K562 (cell line): Measurements from ENCODE around the gene CHMP3. TPM values are rescaled to one million over a fixed set of nuclear protein-coding genes. Genes with fewer than 3 reads are reported as not detected.

Source experiments
- ATAC-seq: fragments of 200-7000 bp; cut with Tn5 transposase; 3 replicates; pipeline ENCODE4 v1.9.1; 2020; ENCODE audit warnings: moderate library complexity
- BruUV-seq: library from RNA; stranded (reverse); fragments of 400-500 nt; replicated peaks from 2 replicates; lab custom pipeline; 2021; lab: Mats Ljungman, UMichigan
- CTCF ChIA-PET: fragments of 300-600 bp; formaldehyde crosslinking; extraction: SDS; loops from one replicate; lab custom pipeline; 2021; ENCODE audit warnings: low intra/inter-chr PET ratio; lab: Yijun Ruan, JAX
- POLR2A ChIA-PET: fragments of 300-600, 350-650 bp; sonication (Branson Sonifier 250); formaldehyde crosslinking; extraction: SDS; loops from one replicate; lab custom pipeline; 2021; ENCODE audit warnings: antibody characterized with exemption, inconsistent platforms; lab: Yijun Ruan, JAX
- DNase-seq, 4 experiments: peaks; one replicate each; pipeline versions ENCODE4 v3.0.0 to v3.0.0-alpha.2; 2011 to 2018; ENCODE audit warnings: low spot score in 3 of 4, mixed read lengths in 3 of 4; ENCODE audit errors: extremely low read depth in 1 of 4
- FAIRE-seq: peaks from 2 replicates; lab custom pipeline; 2011; peaks lifted over from hg19 to GRCh38; lab: Jason Lieb, UNC
- H2AFZ ChIP-seq: 2 replicates; pipeline ENCODE4 v1.6.0; 2011; ENCODE audit warnings: low read depth, low read length, control low read depth, inconsistent platforms
- H3K27ac ChIP-seq: fragments of 200-600 bp; 3 replicates; pipeline ENCODE4 v1.8.0; 2011; ENCODE audit warnings: low read depth, mild to moderate bottlenecking, control low read depth, inconsistent platforms, low read length, moderate library complexity, mixed read lengths; ENCODE audit errors: extremely low read depth
- H3K27me3 ChIP-seq, 2 experiments: fragments of 300-600 bp in 1 of 2; 2 replicates in 1 of 2; 3 replicates in 1 of 2; pipeline versions ENCODE4 v1.6.0 to v1.8.0; 2011; ENCODE audit warnings: inconsistent platforms in 2 of 2, low read length in 2 of 2, mild to moderate bottlenecking in 1 of 2, mixed read lengths in 1 of 2, moderate library complexity in 1 of 2; ENCODE audit not compliant: control insufficient read depth in 2 of 2, insufficient read depth in 2 of 2
- H3K36me3 ChIP-seq: fragments of 300-600 bp; 3 replicates; pipeline ENCODE4 v1.8.0; 2011; ENCODE audit warnings: mild to moderate bottlenecking, low read length, inconsistent platforms; ENCODE audit not compliant: control insufficient read depth, insufficient read depth
- H3K4me1 ChIP-seq, 2 experiments: fragments of 200-600 bp in 1 of 2; replicated peaks in 1 of 2; 2 replicates in 1 of 2; 3 replicates in 1 of 2; pipeline versions ENCODE4 v1.5.1 to v1.8.0; 2011; ENCODE audit warnings: inconsistent platforms in 2 of 2, low read length in 2 of 2, mild to moderate bottlenecking in 1 of 2, mixed read lengths in 1 of 2, moderate library complexity in 1 of 2; ENCODE audit not compliant: control insufficient read depth in 2 of 2, insufficient read depth in 2 of 2
- H3K4me2 ChIP-seq: 2 replicates; pipeline ENCODE4 v1.6.1; 2011; ENCODE audit warnings: low read length, control low read depth, inconsistent platforms, mixed read lengths; ENCODE audit not compliant: insufficient read depth
- H3K4me3 ChIP-seq: fragments of 200-600 bp; sonication (generic), shearing (Covaris generic); 2 replicates; pipeline ENCODE4 v1.5.1; 2016; ENCODE audit warnings: control low read depth, inconsistent platforms
- H3K79me2 ChIP-seq: fragments of 200-600 bp; 3 replicates; pipeline ENCODE4 v1.8.0; 2011; ENCODE audit warnings: low read length, inconsistent platforms; ENCODE audit not compliant: control insufficient read depth, insufficient read depth
- H3K9ac ChIP-seq, 2 experiments: 2 replicates each; pipeline versions ENCODE4 v1.6.0 to v1.6.1; 2011; ENCODE audit warnings: low read depth in 2 of 2, low read length in 2 of 2, control low read depth in 1 of 2, inconsistent platforms in 1 of 2, mild to moderate bottlenecking in 1 of 2, mixed read lengths in 1 of 2; ENCODE audit not compliant: insufficient read depth in 1 of 2
- H3K9me1 ChIP-seq: one replicate; pipeline ENCODE4 v1.6.0; 2011; ENCODE audit warnings: inconsistent platforms, mild to moderate bottlenecking, low read length, moderate library complexity; ENCODE audit not compliant: control insufficient read depth, insufficient read depth
- H3K9me3 ChIP-seq: replicated peaks from 2 replicates; pipeline ENCODE4 v1.5.1; 2011; ENCODE audit warnings: low read depth, low read length, inconsistent platforms; ENCODE audit not compliant: control insufficient read depth, insufficient read depth
- H4K20me1 ChIP-seq: replicated peaks from 2 replicates; pipeline ENCODE4 v1.6.1; 2011; ENCODE audit warnings: low read length, inconsistent platforms, mixed read lengths; ENCODE audit not compliant: control insufficient read depth, insufficient read depth
- ARID1B ChIP-seq: fragments of 450-650 bp; IDR thresholded peaks from 2 replicates; pipeline ENCODE4 v1.6.1; 2016; ENCODE audit warnings: antibody characterized with exemption, mild to moderate bottlenecking, inconsistent platforms
- BMI1 ChIP-seq: fragments of 150-350 bp; IDR thresholded peaks from 2 replicates; pipeline ENCODE4 v1.6.1; 2014; ENCODE audit warnings: low read length
- CAMTA2 ChIP-seq: fragments of 250-450 bp; sonication (Bioruptor Pico); conservative IDR thresholded peaks from 2 replicates; pipeline ENCODE4 v1.5.1; 2022
- FOXK2 ChIP-seq, 2 experiments: fragments of 450-650 bp; IDR thresholded peaks in 1 of 2; conservative IDR thresholded peaks in 1 of 2; 2 replicates each; pipeline ENCODE4 v1.6.1; 2016; ENCODE audit warnings: low read depth in 2 of 2, mild to moderate bottlenecking in 1 of 2
- FUS ChIP-seq: fragments of 200-400 bp; formaldehyde crosslinking; optimal IDR thresholded peaks from 2 replicates; pipeline ENCODE3; 2017; ENCODE audit warnings: low read depth, low read length
- HDAC6 ChIP-seq: IDR thresholded peaks from 2 replicates; pipeline ENCODE4 v1.6.1; 2012; ENCODE audit warnings: low read depth, mild to moderate bottlenecking, control low read depth, inconsistent platforms, low read length, moderate library complexity
- ILF3 ChIP-seq: fragments of 450-650 bp; IDR thresholded peaks from 2 replicates; pipeline ENCODE4 v1.6.1; 2018; ENCODE audit warnings: antibody characterized with exemption, mild to moderate bottlenecking, moderate library complexity, borderline replicate concordance
- MAZ ChIP-seq, 2 experiments: fragments of 450-650 bp in 1 of 2; sonication (generic) in 1 of 2; formaldehyde crosslinking; IDR thresholded peaks in 1 of 2; conservative IDR thresholded peaks in 1 of 2; 2 replicates each; pipeline versions ENCODE4 v1.4.0 to v1.5.0; 2020; ENCODE audit warnings: mild to moderate bottlenecking in 1 of 2, missing genetic modification reagents in 1 of 2
- PHF20 ChIP-seq: fragments of 450-650 bp; IDR thresholded peaks from 2 replicates; pipeline ENCODE4 v1.6.1; 2018; ENCODE audit not compliant: partially characterized antibody
- RBM39 ChIP-seq: fragments of 200-400 bp; formaldehyde crosslinking; optimal IDR thresholded peaks from 2 replicates; pipeline ENCODE3; 2018; ENCODE audit warnings: low read depth, low read length
- ZC3H4 ChIP-seq: sonication (generic); formaldehyde crosslinking; IDR thresholded peaks from 2 replicates; pipeline ENCODE4 v1.9.0; 2021; ENCODE audit warnings: missing genetic modification reagents, borderline replicate concordance
- ZNF12 ChIP-seq: sonication (generic); formaldehyde crosslinking; IDR thresholded peaks from 2 replicates; pipeline ENCODE4 v1.4.0; 2020; ENCODE audit warnings: mild to moderate bottlenecking, missing genetic modification reagents
- ZNF146 ChIP-seq: IDR thresholded peaks from one replicate; pipeline ENCODE4 v1.6.1; 2018; ENCODE audit warnings: missing compliant biosample characterization; ENCODE audit not compliant: unreplicated experiment
- ZNF511 ChIP-seq: sonication (generic); formaldehyde crosslinking; IDR thresholded peaks from 2 replicates; pipeline ENCODE4 v1.8.0; 2022; ENCODE audit warnings: mild to moderate bottlenecking, missing genetic modification reagents
- ZNF668 ChIP-seq: fragments of 250-450 bp; sonication (Bioruptor Pico); IDR thresholded peaks from 2 replicates; pipeline ENCODE4 v1.8.0; 2022; ENCODE audit warnings: mild to moderate bottlenecking, inconsistent platforms
- WGBS: fragments of 100-300 bp; shearing (Covaris generic); methylation state at CpG from one replicate; pipeline ENCODE4 v1.1.6; 2016; ENCODE audit warnings: low coverage, mixed read lengths; ENCODE audit not compliant: insufficient coverage; ENCODE audit errors: missing lambda C conversion rate; 5-methylcytosine and 5-hydroxymethylcytosine counted together
- in situ Hi-C: fragments of 300-500 bp; cut with MboI; formaldehyde crosslinking; loops from 4 replicates; pipeline ENCODE4 v1.15.0; 2018; ENCODE audit warnings: inconsistent platforms, mixed read lengths
- intact Hi-C: fragments of 100-400 bp; cut with micrococcal nuclease; formaldehyde crosslinking; loops from 2 replicates; pipeline ENCODE4 v1.14.2; 2022
- polyA plus RNA-seq, 8 experiments: library from polyadenylated mRNA; depleted of rRNA in 4 of 8; stranded (reverse) in 5 of 8; unstranded in 3 of 8; fragments of >200 nt; fragmentation: Nextera tagmentation in 2 of 8; fragmentation: Illumina TruSeq in 1 of 8; extraction: Ambion mirVana in 2 of 8; extraction: Trizol in 1 of 8; gene quantifications; 2 replicates each; pipeline versions ENCODE4 v1.2.1 to v1.2.3, GENCODE V29; 2011 to 2014; ENCODE audit warnings: inconsistent platforms in 1 of 8, missing spikeins in 1 of 8
- total RNA-seq, 7 experiments: library from RNA; depleted of rRNA in 6 of 7; stranded (reverse); fragments of >200 nt in 6 of 7; fragmentation: Illumina TruSeq in 2 of 7; extraction: Trizol in 2 of 7; gene quantifications; 2 replicates each; pipeline versions ENCODE4 v1.2.1 to v1.2.3, GENCODE V29; 2011 to 2021; ENCODE audit warnings: low replicate concordance in 1 of 7
- TF ChIP-seq, protein P1 (sequence below): fragments of 450-650 bp; formaldehyde crosslinking; IDR thresholded peaks from 2 replicates; pipeline ENCODE4 v1.4.0; 2022; ENCODE audit warnings: missing genetic modification characterization

Gene CHMP3
- total and polyA plus RNA-seq, 9 of the 15 experiments (the other 6 are each of a cell fraction or from before 2014, with no cell fraction given), result 20.6 to 52.5 (median 31.7) TPM

- ChIA-PET POLR2A (no interaction called here), CTCF (no interaction called here)
- no peaks in the 10 kb centered on the region for H3K9me3 ChIP-seq
- intact Hi-C loops, result no loop called here
- ATAC-seq, result no peak
- H3K4me3 ChIP-seq, result no peak overlapping the region
- peaks cover 89% of the 10 kb centered on the region for H3K36me3 ChIP-seq
- no peak overlapping the region for H2AFZ ChIP-seq
- no peak for DNase-seq
- TF ChIP-seq FUS, result no peak
- TF ChIP-seq ARID1B, result no peak
- no peak overlapping the region for H3K27ac ChIP-seq
- H4K20me1 ChIP-seq, result no peaks in the 10 kb centered on the region
- in situ Hi-C loops, result no loop called here
- no peaks in the 10 kb centered on the region for H3K4me1 ChIP-seq
- no TSS peak for BruUV-seq
- H3K4me2 ChIP-seq, result no peak overlapping the region
- H3K79me2 ChIP-seq, result no peaks in the 10 kb centered on the region
- H3K9ac ChIP-seq, result no peak overlapping the region
- FAIRE-seq, result no peak
- H3K9me1 ChIP-seq, result no peaks in the 10 kb centered on the region
- WGBS, result 75% methylated on average over 3 of the region's 3 CpGs
- no peaks in the 10 kb centered on the region for H3K27me3 ChIP-seq
Observed at GRCh38 chr2:86489542-86489941, 73.7 kb downstream of the CHMP3 start.

GRCh38 chr2:86488561-86489250 is 74.5 kb downstream of the CHMP3 start:
- Histone ChIP-seq H3K4me2 (no peak overlapping the region), H3K9me3 (no peaks in the 10 kb centered on the region), H4K20me1 (no peaks in the 10 kb centered on the region), H3K36me3 (peaks cover 97% of the 10 kb centered on the region), H3K9ac (no peak overlapping the region), H3K79me2 (no peaks in the 10 kb centered on the region), H3K4me3 (no peak overlapping the region), H3K27me3 (no peaks in the 10 kb centered on the region), H3K27ac (no peak overlapping the region), H3K4me1 (no peaks in the 10 kb centered on the region), H3K9me1 (no peaks in the 10 kb centered on the region), H2AFZ (no peak overlapping the region)
- DNase-seq (no peak), ATAC-seq (no peak), FAIRE-seq (no peak)
- intact Hi-C loops (no loop called here), in situ Hi-C loops (no loop called here)
- TF ChIP-seq ZNF668 (no peak), ZNF146 (CRISPR knock-in tag) (no peak), BMI1 (no peak), ZNF12 (no peak), FUS (no peak), FOXK2 (conservative IDR thresholded peaks at IDR 0.05 in 1 of 2, IDR thresholded peaks at IDR 0.05 in 1 of 2; ENCODE audit: low read depth in 2 of 2) (no peak), PHF20 (no peak), MAZ (CRISPR knock-in tag; conservative IDR thresholded peaks at IDR 0.05 in 1 of 2, IDR thresholded peaks at IDR 0.05 in 1 of 2) (no peak), RBM39 (no peak), CAMTA2 (CRISPR knock-in tag) (no peak), ILF3 (no peak), ZC3H4 (no peak), HDAC6 (no peak), ZNF511 (CRISPR knock-in tag) (no peak)
- TF ChIP-seq, protein P1, sequence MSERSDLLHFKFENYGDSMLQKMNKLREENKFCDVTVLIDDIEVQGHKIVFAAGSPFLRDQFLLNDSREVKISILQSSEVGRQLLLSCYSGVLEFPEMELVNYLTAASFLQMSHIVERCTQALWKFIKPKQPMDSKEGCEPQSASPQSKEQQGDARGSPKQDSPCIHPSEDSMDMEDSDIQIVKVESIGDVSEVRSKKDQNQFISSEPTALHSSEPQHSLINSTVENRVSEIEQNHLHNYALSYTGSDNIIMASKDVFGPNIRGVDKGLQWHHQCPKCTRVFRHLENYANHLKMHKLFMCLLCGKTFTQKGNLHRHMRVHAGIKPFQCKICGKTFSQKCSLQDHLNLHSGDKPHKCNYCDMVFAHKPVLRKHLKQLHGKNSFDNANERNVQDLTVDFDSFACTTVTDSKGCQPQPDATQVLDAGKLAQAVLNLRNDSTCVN (CRISPR knock-in tag), result no peak
- no TSS peak for BruUV-seq
- WGBS, result 78% methylated on average over 7 of the region's 7 CpGs
- POLR2A ChIA-PET, result no interaction called here
- CTCF ChIA-PET, result no interaction called here
